ENCODE results near the gene RNF2. TPM values are rescaled to one million over a fixed set of nuclear protein-coding genes. Genes with fewer than 3 reads are reported as not detected.

RNF2 gene
- total and polyA plus RNA-seq, 8 donors: 15.8 to 46.2 (median 39.0) TPM

DNA sequence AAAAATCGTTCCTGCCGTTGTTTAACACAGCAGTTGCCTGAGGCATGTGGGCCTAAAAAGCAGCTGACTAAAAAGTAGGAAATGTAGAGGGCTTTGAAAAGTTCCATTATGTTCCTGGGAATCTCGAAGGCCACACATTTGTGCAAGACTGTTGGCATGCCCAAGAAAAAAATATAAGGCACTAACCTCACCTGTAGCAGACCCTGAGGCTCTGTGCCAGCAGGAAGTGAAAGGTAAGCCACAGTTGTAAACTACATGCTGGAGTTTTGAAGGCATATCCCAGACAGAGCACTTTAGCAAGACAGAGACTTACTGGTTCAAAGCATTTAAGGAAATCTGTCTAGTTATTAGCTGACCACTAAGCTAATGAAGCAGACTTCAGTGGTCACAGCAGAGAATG, 58.7 kb downstream of the RNF2 start:
- ATAC-seq: no peak

DNA sequence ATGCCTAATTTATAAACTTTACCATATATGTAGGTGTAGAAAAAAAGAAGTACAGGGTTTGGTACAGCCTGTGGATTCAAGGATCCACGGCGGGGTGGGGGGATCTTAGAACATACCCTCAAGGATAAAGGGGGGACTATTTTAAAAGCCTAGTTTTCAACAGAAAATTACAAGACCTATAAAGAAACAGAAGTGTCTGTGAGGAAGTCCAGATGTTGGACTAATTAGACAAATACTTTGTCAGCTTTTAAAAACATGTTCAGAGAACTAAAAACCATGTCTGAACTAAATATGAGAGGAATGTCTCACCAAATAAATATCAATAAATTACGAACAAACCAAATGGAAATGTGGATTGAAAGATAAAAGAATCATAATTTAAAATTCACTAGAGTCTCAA, 59.8 kb downstream of the RNF2 start:
- Histone ChIP-seq H3K36me3 (peaks cover 0 to 11% of the 10 kb centered on the region in 2 donors), H3K4me3 (no peak overlapping the region), H3K4me1 (no peaks in the 10 kb centered on the region), H3K9me3 (peaks cover 0 to 30% of the 10 kb centered on the region in 2 donors), H3K27ac (no peak overlapping the region), H3K27me3 (no peaks in the 10 kb centered on the region)
- DNase-seq (peak in 1 of 4 donors; percentile 7), ATAC-seq (no peak)
- TF ChIP-seq, protein P1, sequence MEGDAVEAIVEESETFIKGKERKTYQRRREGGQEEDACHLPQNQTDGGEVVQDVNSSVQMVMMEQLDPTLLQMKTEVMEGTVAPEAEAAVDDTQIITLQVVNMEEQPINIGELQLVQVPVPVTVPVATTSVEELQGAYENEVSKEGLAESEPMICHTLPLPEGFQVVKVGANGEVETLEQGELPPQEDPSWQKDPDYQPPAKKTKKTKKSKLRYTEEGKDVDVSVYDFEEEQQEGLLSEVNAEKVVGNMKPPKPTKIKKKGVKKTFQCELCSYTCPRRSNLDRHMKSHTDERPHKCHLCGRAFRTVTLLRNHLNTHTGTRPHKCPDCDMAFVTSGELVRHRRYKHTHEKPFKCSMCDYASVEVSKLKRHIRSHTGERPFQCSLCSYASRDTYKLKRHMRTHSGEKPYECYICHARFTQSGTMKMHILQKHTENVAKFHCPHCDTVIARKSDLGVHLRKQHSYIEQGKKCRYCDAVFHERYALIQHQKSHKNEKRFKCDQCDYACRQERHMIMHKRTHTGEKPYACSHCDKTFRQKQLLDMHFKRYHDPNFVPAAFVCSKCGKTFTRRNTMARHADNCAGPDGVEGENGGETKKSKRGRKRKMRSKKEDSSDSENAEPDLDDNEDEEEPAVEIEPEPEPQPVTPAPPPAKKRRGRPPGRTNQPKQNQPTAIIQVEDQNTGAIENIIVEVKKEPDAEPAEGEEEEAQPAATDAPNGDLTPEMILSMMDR (IDR thresholded peaks at IDR 0.05): no peak
- intact Hi-C loops (cut with DNase I): no loop called here

More for the DNA sequence above, 58.7 kb downstream of the RNF2 start:
- H3K27ac ChIP-seq: no peak overlapping the region
- H3K36me3 ChIP-seq: peaks cover 0 to 22% of the 10 kb centered on the region in 2 donors
- no peak for DNase-seq
- TF ChIP-seq, protein P1 (IDR thresholded peaks at IDR 0.05): no peak
- intact Hi-C loops (cut with DNase I): no loop called here
- H3K9me3 ChIP-seq: peaks cover 0 to 23% of the 10 kb centered on the region in 2 donors
- H3K4me1 ChIP-seq: no peaks in the 10 kb centered on the region
- no peaks in the 10 kb centered on the region for H3K27me3 ChIP-seq
- H3K4me3 ChIP-seq: no peak overlapping the region

DNA sequence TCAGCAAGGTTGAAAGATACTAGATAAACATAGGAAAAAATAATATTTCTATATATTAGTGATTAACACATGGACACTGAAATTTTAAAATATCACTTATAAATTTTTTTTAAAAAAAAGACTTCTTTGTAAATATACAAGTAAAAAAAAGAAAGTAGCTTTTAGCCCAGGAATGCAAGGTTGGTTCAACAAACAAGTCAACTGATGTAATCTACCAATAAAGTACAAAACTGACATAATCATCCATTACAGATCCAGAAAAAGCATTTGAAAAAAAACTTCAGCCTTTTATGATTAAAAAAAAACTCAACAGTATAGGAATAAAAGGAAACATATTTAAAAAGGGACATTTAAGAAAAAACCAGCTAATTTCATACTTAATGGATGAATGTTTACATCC, 63.0 kb downstream of the RNF2 start:
- H3K36me3 ChIP-seq: no peaks in the 10 kb centered on the region
- no peak overlapping the region for H3K4me3 ChIP-seq
- intact Hi-C loops (cut with DNase I): no loop called here
- H3K4me1 ChIP-seq: no peaks in the 10 kb centered on the region
- TF ChIP-seq, protein P1 (IDR thresholded peaks at IDR 0.05): no peak
- peaks cover 0 to 33% of the 10 kb centered on the region in 2 donors for H3K9me3 ChIP-seq
- ATAC-seq (no peak), DNase-seq (no peak)
- no peaks in the 10 kb centered on the region for H3K27me3 ChIP-seq
- H3K27ac ChIP-seq: no peak overlapping the region

DNA sequence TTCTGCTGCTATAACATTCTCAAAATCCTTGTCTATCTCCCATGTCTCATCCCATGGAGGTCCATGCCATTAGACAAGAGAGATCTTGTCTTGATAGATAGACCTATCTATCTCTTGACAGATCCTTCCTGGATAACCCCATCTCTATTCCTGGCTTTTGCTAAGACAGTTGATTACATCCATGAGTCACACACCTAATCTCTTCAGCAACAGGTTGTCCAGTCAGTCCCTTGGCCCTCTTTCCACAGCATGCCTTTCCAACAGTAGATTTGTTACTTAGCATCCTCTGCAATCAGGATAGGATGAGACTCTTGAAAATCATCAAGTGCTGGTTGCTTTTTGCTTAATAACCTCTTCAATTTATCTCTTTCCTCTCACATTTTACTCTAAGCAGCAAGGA, 64.8 kb downstream of the RNF2 start:
- Histone ChIP-seq H3K9me3 (peaks cover 0 to 33% of the 10 kb centered on the region in 2 donors), H3K4me1 (no peaks in the 10 kb centered on the region), H3K27me3 (no peaks in the 10 kb centered on the region), H3K27ac (no peak overlapping the region), H3K36me3 (no peaks in the 10 kb centered on the region), H3K4me3 (no peak overlapping the region)
- TF ChIP-seq, protein P1 (IDR thresholded peaks at IDR 0.05): no peak
- ATAC-seq (no peak), DNase-seq (no peak)
- intact Hi-C loops (cut with DNase I): no loop called here

DNA sequence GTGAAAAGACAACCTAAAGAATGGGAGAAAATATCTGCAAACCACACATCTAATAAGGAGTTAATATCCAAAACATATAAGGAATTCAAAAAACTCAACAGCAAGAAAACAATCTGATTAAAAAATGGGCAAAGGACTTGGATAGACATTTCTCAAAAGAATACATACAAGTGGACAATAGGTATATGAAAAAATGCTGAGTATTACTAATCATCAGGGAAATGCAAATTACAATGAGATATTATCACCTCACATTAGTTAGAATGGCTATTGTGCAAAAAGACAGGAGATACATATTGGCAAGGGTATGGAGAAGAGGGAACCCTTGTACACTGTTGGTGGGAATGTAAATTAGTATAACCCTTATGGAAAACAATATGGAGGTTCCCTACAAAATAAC, 66.5 kb downstream of the RNF2 start:
- intact Hi-C loops (cut with DNase I): no loop called here
- peaks cover 0 to 32% of the 10 kb centered on the region in 2 donors for H3K9me3 ChIP-seq
- no peak overlapping the region for H3K27ac ChIP-seq
- no peaks in the 10 kb centered on the region for H3K27me3 ChIP-seq
- no peaks in the 10 kb centered on the region for H3K4me1 ChIP-seq
- TF ChIP-seq, protein P1 (IDR thresholded peaks at IDR 0.05): no peak
- no peaks in the 10 kb centered on the region for H3K36me3 ChIP-seq
- ATAC-seq (no peak), DNase-seq (no peak)
- H3K4me3 ChIP-seq: no peak overlapping the region
